ENCODE measurements around the gene LPIN1. TPM values are rescaled to one million over a fixed set of nuclear protein-coding genes. Genes with fewer than 3 reads are reported as not detected.

LPIN1 gene
- total RNA-seq, 6 experiments from 2014 or later: 17.5 to 22.9 (median 20.7) TPM

- Mint-ChIP-seq H3K27ac (no peak overlapping the region), H3K9me3 (no peaks in the 10 kb centered on the region), H3K36me3 (ENCODE audit: low read depth) (no peaks in the 10 kb centered on the region), H3K4me3 (no peak overlapping the region), H3K27me3 (ENCODE audit: insufficient read depth) (peaks cover 14% of the 10 kb centered on the region), H3K4me1 (ENCODE audit: low read depth) (no peaks in the 10 kb centered on the region; the same call in 1 of the 2 replicates)
- no peak for DNase-seq
- no peak for TF ChIP-seq CTCF (IDR thresholded peaks at IDR 0.05)
These were observed 126.5 kb downstream of the LPIN1 start for GRCh38 chr2:11872948-11873269.

GRCh38 chr2:11873356-11874154 is 127.1 kb downstream of the LPIN1 start:
- Mint-ChIP-seq H3K9me3 (no peaks in the 10 kb centered on the region), H3K36me3 (ENCODE audit: low read depth) (no peaks in the 10 kb centered on the region), H3K4me3 (no peak overlapping the region), H3K27me3 (ENCODE audit: insufficient read depth) (peaks cover 19% of the 10 kb centered on the region), H3K27ac (no peak overlapping the region), H3K4me1 (ENCODE audit: low read depth) (no peaks in the 10 kb centered on the region; the same call in 1 of the 2 replicates)
- no peak for TF ChIP-seq CTCF (IDR thresholded peaks at IDR 0.05)
- DNase-seq: no peak

- no peaks in the 10 kb centered on the region; the same call in 1 of the 2 replicates for H3K4me1 Mint-ChIP-seq (ENCODE audit: low read depth)
- TF ChIP-seq CTCF (IDR thresholded peaks at IDR 0.05): no peak
- peaks cover 27% of the 10 kb centered on the region for H3K27me3 Mint-ChIP-seq (ENCODE audit: insufficient read depth)
- H3K27ac Mint-ChIP-seq: no peak overlapping the region
- H3K36me3 Mint-ChIP-seq (ENCODE audit: low read depth): no peaks in the 10 kb centered on the region
- no peak overlapping the region for H3K4me3 Mint-ChIP-seq
- DNase-seq: no peak
- no peaks in the 10 kb centered on the region for H3K9me3 Mint-ChIP-seq
These were observed 128.4 kb downstream of the LPIN1 start for GRCh38 chr2:11874861-11875260.

- H3K4me3 Mint-ChIP-seq: no peak overlapping the region
- no peak for DNase-seq
- no peaks in the 10 kb centered on the region for H3K36me3 Mint-ChIP-seq (ENCODE audit: low read depth)
- no peak for TF ChIP-seq CTCF (IDR thresholded peaks at IDR 0.05)
- peaks cover 27% of the 10 kb centered on the region for H3K27me3 Mint-ChIP-seq (ENCODE audit: insufficient read depth)
- no peak overlapping the region for H3K27ac Mint-ChIP-seq
- H3K9me3 Mint-ChIP-seq: no peaks in the 10 kb centered on the region
- H3K4me1 Mint-ChIP-seq (ENCODE audit: low read depth): no peaks in the 10 kb centered on the region; the same call in 1 of the 2 replicates
These were observed 129.0 kb downstream of the LPIN1 start for GRCh38 chr2:11875481-11875880.

GRCh38 chr2:11876436-11876835 is 130.0 kb downstream of the LPIN1 start:
- Mint-ChIP-seq H3K27me3 (ENCODE audit: insufficient read depth) (peaks cover 27% of the 10 kb centered on the region), H3K9me3 (no peaks in the 10 kb centered on the region), H3K4me1 (ENCODE audit: low read depth) (no peaks in the 10 kb centered on the region; the same call in 1 of the 2 replicates), H3K36me3 (ENCODE audit: low read depth) (no peaks in the 10 kb centered on the region), H3K4me3 (no peak overlapping the region), H3K27ac (no peak overlapping the region)
- no peak for DNase-seq
- no peak for TF ChIP-seq CTCF (IDR thresholded peaks at IDR 0.05)
